HG03354 (cell line): ENCODE measurements around the gene GATA6.
"Not testable (repeated sequence)": the region's sequence is repeated elsewhere in the genome, so short reads cannot be mapped to it uniquely, and the experiment has no call there.

Experiments used
- ATAC-seq: cut with Tn5 transposase; IDR thresholded peaks from one replicate; pipeline ENCODE4 v1.9.1; 2021; ENCODE audit warnings: mild to moderate bottlenecking; ENCODE audit not compliant: unreplicated experiment, poor library complexity, severe bottlenecking

The GATA6 gene

DNA sequence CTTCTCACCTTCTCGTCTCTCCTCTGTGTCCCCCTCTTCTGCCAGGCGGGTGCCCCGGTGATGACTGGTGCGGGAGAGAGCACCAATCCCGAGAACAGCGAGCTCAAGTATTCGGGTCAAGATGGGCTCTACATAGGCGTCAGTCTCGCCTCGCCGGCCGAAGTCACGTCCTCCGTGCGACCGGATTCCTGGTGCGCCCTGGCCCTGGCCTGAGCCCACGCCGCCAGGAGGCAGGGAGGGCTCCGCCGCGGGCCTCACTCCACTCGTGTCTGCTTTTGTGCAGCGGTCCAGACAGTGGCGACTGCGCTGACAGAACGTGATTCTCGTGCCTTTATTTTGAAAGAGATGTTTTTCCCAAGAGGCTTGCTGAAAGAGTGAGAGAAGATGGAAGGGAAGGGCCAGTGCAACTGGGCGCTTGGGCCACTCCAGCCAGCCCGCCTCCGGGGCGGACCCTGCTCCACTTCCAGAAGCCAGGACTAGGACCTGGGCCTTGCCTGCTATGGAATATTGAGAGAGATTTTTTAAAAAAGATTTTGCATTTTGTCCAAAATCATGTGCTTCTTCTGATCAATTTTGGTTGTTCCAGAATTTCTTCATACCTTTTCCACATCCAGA lies 31.3 kb downstream of the GATA6 start:
- ATAC-seq = no peak

DNA sequence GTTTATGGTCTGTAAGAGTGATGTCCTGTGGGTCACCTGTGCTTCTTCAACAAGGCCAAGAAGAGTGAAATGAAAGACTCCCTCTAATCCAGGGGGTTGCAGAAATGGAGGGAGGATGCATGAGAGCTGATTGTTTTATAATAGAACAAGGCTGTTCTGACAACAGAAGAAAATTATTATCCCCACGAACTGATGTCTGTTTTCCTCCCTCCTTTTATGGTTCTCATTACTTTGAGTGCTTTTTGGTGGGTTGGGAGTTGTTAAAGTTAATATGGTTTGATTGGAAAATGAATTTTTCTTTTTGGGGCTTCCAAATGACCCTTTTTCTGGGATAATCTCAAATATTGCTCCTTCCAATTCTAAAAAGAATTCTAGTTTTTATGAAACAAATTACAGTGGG lies 33.6 kb downstream of the GATA6 start:
- ATAC-seq = no peak

- no peak for ATAC-seq
Observed at GRCh38 chr18:22203536-22204213, 34.3 kb downstream of the GATA6 start.

- no peak for ATAC-seq
Observed at GRCh38 chr18:22204214-22204536, 34.8 kb downstream of the GATA6 start.

DNA sequence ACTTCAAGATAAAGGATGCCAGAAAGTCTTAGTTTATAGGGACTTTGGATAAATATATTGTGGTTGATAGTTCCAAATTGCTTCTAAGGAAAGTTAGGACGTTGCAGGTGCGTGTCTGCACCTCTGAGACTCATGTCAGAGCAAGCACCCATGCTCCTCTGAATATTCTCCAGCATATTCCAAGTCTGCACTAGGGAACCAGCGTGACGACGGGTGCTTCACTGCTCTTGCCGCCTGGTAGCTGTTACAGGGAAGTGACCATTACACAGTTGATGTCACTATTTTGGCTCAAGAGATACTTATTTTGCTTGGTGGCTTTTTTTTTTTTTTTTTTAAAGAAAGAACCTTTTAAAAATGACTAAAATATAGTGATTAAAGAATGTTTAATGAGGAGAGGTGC lies 35.6 kb downstream of the GATA6 start:
- ATAC-seq = no peak

DNA sequence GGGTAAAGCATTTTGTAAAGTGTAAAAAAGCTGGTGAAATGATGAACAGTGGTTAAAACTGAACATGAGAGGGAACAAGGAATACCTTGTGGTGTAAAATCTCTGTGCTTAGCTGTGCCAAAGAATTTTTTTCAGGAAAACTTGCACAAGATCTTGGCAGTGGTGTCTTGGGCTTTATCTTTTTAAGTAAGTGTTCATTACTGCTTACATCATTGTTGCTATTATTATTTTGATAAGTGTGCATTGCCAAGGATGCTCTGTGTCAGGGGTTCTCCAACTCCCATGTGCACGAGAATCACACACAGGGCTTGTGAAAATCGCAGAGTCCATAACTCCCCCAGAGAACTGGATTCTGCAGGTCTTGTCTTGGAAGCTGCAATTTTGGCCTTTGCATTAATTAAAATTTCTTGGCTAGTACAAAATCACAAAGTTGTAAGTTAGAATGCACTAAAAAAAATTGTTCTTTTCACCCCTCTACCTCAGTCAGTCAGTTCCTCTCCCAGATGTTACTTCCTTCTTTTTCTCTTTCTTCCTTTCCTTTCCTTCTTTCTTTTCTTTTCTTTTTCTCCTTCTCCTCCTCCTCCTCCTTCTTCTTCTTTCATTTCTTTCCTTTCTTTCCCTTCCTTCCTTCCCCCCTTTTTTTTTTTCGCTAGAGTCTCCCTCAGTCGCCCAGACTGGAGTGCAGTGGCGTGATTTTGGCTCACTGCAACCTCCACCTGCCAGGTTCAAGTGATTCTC lies 37.8 kb downstream of the GATA6 start:
- ATAC-seq = no peak

DNA sequence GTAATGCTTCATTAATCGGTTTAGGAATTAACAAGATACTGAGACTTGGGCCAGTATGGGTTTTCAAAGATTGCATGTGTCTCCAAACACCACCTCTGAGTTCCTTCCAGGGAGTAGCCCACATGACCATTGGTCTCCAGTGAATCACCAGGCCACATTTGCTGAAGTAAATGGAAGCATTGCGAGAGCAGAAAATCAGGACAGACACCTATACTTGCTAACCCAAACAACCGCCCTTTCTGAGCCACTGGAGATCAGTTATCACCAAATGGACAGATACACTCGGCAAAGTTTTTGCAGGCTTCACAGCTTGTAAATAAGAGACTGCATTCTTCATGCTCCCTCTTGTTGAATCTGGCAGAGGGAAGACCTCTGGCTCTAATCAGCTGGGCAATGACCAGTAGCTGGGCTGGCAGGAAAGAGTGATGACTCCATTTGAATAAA lies 40.9 kb downstream of the GATA6 start:
- no peak for ATAC-seq

- ATAC-seq = no peak
Observed at GRCh38 chr18:22211657-22212056, 42.3 kb downstream of the GATA6 start.

DNA sequence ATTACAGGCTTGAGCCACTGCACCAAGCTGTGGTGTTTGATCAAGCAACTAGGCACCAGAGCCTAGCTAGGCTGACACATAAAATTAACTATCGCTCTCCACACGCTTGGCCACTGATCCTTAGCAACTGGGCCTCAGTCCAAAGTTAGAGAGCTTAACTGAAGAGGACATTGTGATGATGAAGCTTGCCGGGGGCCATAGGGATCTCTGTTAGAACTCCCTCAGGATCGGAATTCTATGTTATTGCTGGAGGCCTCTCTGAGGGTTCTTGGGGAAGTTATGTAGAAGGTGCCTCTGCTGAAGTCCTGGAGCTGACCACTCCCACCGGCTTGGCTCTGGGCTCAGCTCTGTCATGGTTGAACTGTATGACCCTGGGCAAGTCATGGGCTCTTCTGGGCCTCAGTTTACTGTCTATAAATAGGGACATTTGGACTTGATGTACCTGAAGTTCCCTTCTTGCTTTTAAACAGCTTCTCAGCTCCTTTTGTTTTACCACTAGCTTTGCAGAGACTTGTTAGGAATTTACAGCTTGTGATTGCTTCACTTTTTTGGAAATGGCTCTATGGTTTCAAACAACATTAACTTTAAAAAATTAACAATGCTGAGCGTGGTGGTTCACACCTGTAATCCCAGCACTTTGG lies 44.1 kb downstream of the GATA6 start:
- ATAC-seq = no peak

DNA sequence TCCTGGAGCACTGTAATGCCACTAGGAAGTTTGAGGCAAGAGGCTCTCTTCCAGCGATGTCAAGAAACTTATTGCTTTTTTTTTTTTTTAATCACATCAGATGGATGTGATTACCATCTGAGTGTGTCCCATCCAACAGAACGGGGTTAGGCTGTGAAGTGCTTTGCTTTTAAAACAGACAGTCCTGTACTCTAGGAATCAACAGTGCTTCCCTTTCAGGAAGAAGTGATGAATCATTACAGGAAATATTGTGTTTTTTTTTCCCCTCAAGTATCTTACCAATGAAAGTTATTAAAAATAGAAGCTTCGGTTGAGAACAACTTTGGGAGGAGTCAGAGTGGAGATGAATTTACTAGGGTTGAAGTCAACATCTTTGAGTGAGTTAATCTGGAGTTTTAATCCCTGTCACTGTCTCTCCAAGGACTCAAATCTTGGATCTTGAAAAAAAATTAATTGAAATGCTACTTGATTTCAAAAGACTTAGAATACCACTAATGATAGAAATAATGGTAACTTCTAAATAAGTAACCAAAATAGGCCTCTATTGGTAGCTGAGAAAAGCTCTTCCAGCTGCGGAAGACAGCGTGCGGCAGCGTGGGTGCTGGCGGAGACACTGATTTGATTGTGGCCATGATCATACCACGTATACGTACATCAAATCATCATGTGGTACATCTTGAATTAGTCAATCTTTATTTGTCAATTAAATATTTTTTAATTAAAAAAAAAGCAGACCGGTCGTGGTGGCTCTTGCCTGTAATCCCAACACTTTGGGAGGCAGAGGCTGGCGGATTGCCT lies 45.5 kb downstream of the GATA6 start:
- no peak for ATAC-seq

DNA sequence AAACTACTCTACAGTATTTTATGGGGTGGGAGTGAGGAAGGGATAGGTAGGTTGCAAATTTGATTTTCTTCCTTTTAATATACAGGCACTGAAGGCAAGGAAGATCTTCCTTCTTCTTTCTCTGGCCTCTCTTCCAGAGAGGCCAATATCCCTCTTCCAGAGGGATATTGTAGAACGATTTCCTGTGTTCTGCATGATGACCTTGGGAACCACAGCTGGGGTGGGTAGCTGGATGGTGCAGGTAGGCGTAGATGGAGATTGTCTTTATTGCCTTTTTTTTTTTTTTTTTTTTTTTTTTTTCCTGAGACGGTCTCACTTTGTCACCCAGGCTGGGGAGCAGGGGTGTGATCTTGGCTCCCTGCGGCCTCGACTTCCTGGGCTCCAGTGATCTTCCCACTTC lies 49.4 kb downstream of the GATA6 start:
- no peak for ATAC-seq

GRCh38 chr18:22219568-22220355 lies 50.4 kb downstream of the GATA6 start:
- ATAC-seq = no peak

- not testable (repeated sequence) for ATAC-seq
Observed at GRCh38 chr18:22220585-22220984, 51.2 kb downstream of the GATA6 start.

GRCh38 chr18:22221350-22221749 lies 52.0 kb downstream of the GATA6 start:
- no peak for ATAC-seq

- no peak for ATAC-seq
Observed at GRCh38 chr18:22223254-22223964, 54.0 kb downstream of the GATA6 start.

GRCh38 chr18:22223965-22224322 lies 54.6 kb downstream of the GATA6 start:
- ATAC-seq = no peak

GRCh38 chr18:22224339-22224738 lies 55.0 kb downstream of the GATA6 start:
- no peak for ATAC-seq

DNA sequence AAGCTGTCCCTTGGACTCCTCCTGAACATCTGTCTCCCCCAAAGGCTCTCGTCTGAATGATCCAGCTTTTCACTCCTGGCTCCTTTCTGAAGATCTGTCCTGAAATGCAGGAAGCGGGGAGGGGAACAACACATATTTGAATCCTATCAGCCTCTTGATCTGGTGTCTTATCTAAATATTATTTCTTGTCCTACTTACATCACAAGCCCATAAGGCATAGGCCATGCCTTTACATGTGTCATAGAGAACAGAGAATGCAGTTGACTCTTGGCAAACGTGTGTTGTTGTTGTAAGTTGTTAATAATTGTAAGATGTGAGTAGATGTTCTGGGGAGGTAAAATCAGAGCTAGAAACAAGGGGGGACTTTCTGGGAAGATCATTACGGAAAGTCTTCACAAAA lies 57.4 kb downstream of the GATA6 start:
- no peak for ATAC-seq

DNA sequence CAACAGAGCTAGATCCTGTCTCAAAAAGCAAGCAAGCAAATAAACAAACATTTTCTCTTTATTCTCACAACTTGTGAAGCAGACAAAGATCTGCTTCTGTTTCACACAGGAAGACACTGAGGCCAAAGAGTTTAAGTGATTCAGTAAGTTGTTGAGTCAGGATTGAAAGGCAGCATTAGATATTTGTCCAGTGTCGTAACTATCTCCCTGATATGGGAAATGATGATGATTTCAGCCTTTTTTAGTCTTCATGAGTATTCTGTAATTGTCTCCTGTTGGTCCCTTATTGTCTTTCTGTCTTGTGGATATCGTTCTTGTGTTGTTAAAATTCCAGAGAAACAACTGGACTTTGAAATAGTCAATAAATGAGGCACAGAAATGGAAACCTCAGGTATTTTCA lies 59.6 kb downstream of the GATA6 start:
- no peak for ATAC-seq
